ENCODE measurements around the gene MACROD2. TPM values are rescaled to one million over a fixed set of nuclear protein-coding genes. Genes with fewer than 3 reads are reported as not detected.

Gene MACROD2
- total RNA-seq, 1 donor from 2014 or later: 2.5 TPM

DNA sequence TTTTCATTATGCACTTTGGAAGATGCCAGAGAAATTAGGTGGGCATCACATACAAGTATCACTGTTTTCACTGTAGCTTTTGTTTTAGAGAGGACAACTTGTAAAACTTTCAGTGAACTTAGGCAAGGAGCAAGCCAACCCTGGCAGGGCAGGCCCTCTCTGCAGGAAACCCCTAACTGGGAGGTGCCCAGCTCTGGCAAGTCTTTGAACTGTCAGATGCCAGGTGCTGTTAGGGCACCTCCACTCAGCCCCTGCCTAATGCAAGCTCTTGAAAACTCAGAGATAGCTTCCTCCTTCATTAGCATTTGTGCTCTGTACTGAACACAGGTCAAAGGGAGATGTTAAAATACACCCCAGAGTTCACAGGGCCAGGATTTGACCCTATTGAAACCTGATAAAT lies 1116.3 kb downstream of the MACROD2 start:
- no peak for DNase-seq (ENCODE audit: extremely low spot score, unreplicated experiment)
- no peaks in the 10 kb centered on the region for H3K27me3 Mint-ChIP-seq (ENCODE audit: unreplicated experiment)
- no peaks in the 10 kb centered on the region for H3K36me3 Mint-ChIP-seq (ENCODE audit: unreplicated experiment)
- no peak overlapping the region for H3K27ac Mint-ChIP-seq (ENCODE audit: unreplicated experiment)
- TF ChIP-seq CTCF (IDR thresholded peaks at IDR 0.05): no peak
- H3K4me1 Mint-ChIP-seq (ENCODE audit: unreplicated experiment): no peaks in the 10 kb centered on the region
- no peak overlapping the region for H3K4me3 Mint-ChIP-seq (ENCODE audit: unreplicated experiment)
- no peaks in the 10 kb centered on the region for H3K9me3 Mint-ChIP-seq (ENCODE audit: unreplicated experiment)

DNA sequence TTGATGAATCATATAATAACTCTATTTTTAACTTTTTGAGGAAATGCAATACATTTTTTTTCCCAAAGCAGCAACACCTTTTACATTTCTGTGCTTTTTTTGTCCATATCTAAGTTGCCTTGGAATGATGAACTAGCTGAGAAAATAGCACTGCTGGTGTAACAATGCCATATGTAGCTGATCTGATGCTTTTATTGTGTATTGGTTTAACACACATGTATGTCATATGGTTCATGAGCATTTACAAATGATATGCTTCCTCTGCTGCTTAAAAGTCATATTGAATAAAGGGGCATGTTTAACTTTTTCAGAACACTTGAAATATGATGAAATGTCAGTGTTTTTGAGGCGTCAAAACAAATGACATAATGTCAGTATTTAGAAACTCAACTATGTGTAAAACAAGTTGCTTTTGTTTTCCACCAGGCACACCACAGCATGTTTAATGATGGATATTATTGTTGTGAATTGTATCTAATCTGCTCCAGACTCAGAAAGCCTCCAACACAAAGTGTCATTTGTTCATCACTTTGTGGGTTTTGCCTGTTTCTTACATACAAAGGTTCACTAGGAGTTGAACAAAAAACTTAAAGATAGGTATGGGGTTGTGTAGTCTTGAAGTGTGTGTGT lies 1117.9 kb downstream of the MACROD2 start:
- no peaks in the 10 kb centered on the region for H3K36me3 Mint-ChIP-seq (ENCODE audit: unreplicated experiment)
- H3K9me3 Mint-ChIP-seq (ENCODE audit: unreplicated experiment): no peaks in the 10 kb centered on the region
- no peak for DNase-seq (ENCODE audit: extremely low spot score, unreplicated experiment)
- no peak overlapping the region for H3K4me3 Mint-ChIP-seq (ENCODE audit: unreplicated experiment)
- H3K27me3 Mint-ChIP-seq (ENCODE audit: unreplicated experiment): no peaks in the 10 kb centered on the region
- no peak overlapping the region for H3K27ac Mint-ChIP-seq (ENCODE audit: unreplicated experiment)
- no peaks in the 10 kb centered on the region for H3K4me1 Mint-ChIP-seq (ENCODE audit: unreplicated experiment)
- no peak for TF ChIP-seq CTCF (IDR thresholded peaks at IDR 0.05)

DNA sequence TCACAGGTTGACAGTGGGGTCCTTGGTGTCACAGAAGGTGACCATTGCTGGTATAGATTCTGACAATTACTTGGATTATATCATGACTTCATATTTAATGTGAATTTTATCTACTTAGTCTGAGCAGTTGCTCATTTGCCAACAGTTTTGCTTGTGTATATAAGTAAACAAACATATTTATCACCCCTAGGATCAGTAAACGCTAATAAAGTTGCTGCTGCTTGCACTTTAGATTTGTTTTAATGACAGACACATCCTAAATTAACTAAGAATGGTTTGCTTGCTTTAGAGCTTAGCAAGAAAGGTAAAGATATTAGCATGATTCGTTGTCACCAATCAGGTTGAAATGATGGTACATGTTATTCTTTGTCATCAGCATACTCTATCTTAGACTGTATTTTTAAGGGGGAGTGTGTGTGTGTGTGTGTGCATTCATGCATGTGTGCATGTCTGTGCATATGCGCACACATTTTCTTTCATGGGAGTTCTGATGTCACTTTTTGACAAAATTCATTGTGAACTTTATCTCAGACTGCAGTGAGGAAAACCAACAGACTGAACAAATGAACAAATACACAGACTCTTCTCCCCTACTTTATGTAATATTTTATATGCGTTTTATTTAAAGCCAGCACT lies 1124.7 kb downstream of the MACROD2 start:
- no peaks in the 10 kb centered on the region for H3K9me3 Mint-ChIP-seq (ENCODE audit: unreplicated experiment)
- no peak for DNase-seq (ENCODE audit: extremely low spot score, unreplicated experiment)
- H3K4me1 Mint-ChIP-seq (ENCODE audit: unreplicated experiment): no peaks in the 10 kb centered on the region
- no peak overlapping the region for H3K27ac Mint-ChIP-seq (ENCODE audit: unreplicated experiment)
- TF ChIP-seq CTCF (IDR thresholded peaks at IDR 0.05): no peak
- H3K27me3 Mint-ChIP-seq (ENCODE audit: unreplicated experiment): no peaks in the 10 kb centered on the region
- H3K36me3 Mint-ChIP-seq (ENCODE audit: unreplicated experiment): no peaks in the 10 kb centered on the region
- H3K4me3 Mint-ChIP-seq (ENCODE audit: unreplicated experiment): no peak overlapping the region

DNA sequence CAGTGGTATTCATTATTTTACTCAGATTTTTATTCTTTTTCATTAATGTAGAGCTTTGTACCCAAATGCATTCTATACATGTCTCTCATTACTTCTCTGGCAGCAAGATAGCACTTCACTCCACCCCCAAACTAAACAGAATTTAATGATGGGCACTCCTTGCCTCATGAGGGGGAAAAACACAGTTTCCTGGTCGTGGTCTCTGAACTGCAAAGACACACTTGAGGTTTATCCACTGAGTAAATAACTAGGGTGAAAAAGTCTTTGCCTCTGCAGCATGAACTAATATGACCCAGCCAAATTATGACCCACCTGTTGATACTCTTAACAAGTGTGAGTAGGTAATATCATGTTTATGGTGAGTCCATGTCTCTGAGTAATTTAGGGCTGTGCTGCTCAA lies 1127.3 kb downstream of the MACROD2 start:
- H3K27ac Mint-ChIP-seq (ENCODE audit: unreplicated experiment): no peak overlapping the region
- H3K36me3 Mint-ChIP-seq (ENCODE audit: unreplicated experiment): no peaks in the 10 kb centered on the region
- H3K4me1 Mint-ChIP-seq (ENCODE audit: unreplicated experiment): no peaks in the 10 kb centered on the region
- DNase-seq (ENCODE audit: extremely low spot score, unreplicated experiment): no peak
- H3K27me3 Mint-ChIP-seq (ENCODE audit: unreplicated experiment): no peaks in the 10 kb centered on the region
- H3K9me3 Mint-ChIP-seq (ENCODE audit: unreplicated experiment): no peaks in the 10 kb centered on the region
- H3K4me3 Mint-ChIP-seq (ENCODE audit: unreplicated experiment): no peak overlapping the region
- TF ChIP-seq CTCF (IDR thresholded peaks at IDR 0.05): no peak

DNA sequence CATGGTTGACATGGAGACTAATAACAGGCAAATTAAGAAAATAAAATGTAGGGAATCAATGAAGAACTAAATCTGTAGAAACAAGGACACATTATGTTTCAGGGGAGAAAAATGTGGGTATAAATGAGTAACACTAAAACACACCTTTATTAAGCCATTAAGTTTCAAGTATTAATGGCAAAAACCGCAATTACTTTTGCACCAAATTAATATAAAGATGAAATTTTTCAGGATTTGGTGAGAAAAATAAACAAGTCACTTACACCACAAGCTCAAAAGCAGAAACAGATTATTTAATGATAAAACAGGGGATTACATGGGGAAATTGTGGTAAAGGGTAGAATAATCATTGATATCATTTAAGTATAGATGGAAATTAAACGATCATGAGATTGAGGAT lies 1135.9 kb downstream of the MACROD2 start:
- no peak overlapping the region for H3K27ac Mint-ChIP-seq (ENCODE audit: unreplicated experiment)
- H3K4me3 Mint-ChIP-seq (ENCODE audit: unreplicated experiment): no peak overlapping the region
- H3K36me3 Mint-ChIP-seq (ENCODE audit: unreplicated experiment): no peaks in the 10 kb centered on the region
- no peaks in the 10 kb centered on the region for H3K9me3 Mint-ChIP-seq (ENCODE audit: unreplicated experiment)
- no peaks in the 10 kb centered on the region for H3K27me3 Mint-ChIP-seq (ENCODE audit: unreplicated experiment)
- no peaks in the 10 kb centered on the region for H3K4me1 Mint-ChIP-seq (ENCODE audit: unreplicated experiment)
- no peak for DNase-seq (ENCODE audit: extremely low spot score, unreplicated experiment)
- no peak for TF ChIP-seq CTCF (IDR thresholded peaks at IDR 0.05)

Data from osteocyte (in vitro differentiated cells).